Prostate gland (tissue), 2 donors: ENCODE measurements around the gene ARHGEF4. TPM values are rescaled to one million over a fixed set of nuclear protein-coding genes. Genes with fewer than 3 reads are reported as not detected.

ENCODE experiments used
- DNase-seq: peaks from one replicate; pipeline ENCODE4 v3.0.0-alpha.2; 2019; ENCODE audit warnings: low spot score
- H3K27ac ChIP-seq, 2 donors: fragments of 200-600 bp; sonication (generic); 2 replicates each; pipeline ENCODE4 v1.5.1; 2017 to 2019
- H3K27me3 ChIP-seq: fragments of 200-600 bp; sonication (generic); replicated peaks from 2 replicates; pipeline ENCODE4 v1.5.1; 2019; ENCODE audit not compliant: insufficient read depth
- H3K36me3 ChIP-seq, 2 donors: fragments of 200-600 bp; sonication (generic); 1 replicate in 1 of 2; 2 replicates in 1 of 2; pipeline versions ENCODE4 v1.5.1 to v1.8.1; 2017 to 2019
- H3K4me1 ChIP-seq: fragments of 200-600 bp; sonication (generic); replicated peaks from 2 replicates; pipeline ENCODE4 v1.5.1; 2019
- H3K4me3 ChIP-seq, 2 donors: fragments of 200-600 bp; sonication (generic); 2 replicates each; pipeline ENCODE4 v1.5.1; 2017 to 2019
- H3K9me3 ChIP-seq: fragments of 200-600 bp; sonication (generic); 2 replicates; pipeline ENCODE4 v1.5.1; 2017
- CTCF ChIP-seq, 4 experiments: fragments of 200-600 bp in 2 of 4; fragments of 450-650 bp in 2 of 4; sonication (generic) in 2 of 4; IDR thresholded peaks; 1 replicate in 3 of 4; 2 replicates in 1 of 4; pipeline ENCODE4 v1.5.1; 2016 to 2019; ENCODE audit warnings: antibody characterized with exemption in 4 of 4, mild to moderate bottlenecking in 2 of 4, moderate library complexity in 2 of 4
- POLR2A ChIP-seq: fragments of 450-650 bp; IDR thresholded peaks from one replicate; pipeline ENCODE4 v1.6.1; 2016; ENCODE audit warnings: antibody characterized with exemption, mild to moderate bottlenecking
- POLR2AphosphoS5 ChIP-seq: sonication (generic); formaldehyde crosslinking; IDR thresholded peaks from one replicate; pipeline ENCODE4 v1.6.1; 2017; ENCODE audit warnings: antibody characterized with exemption
- WGBS: methylation state at CpG from one replicate; pipeline ENCODE4 v1.1.5; 2018; 5-methylcytosine and 5-hydroxymethylcytosine counted together
- intact Hi-C: fragments of 100-400 bp; cut with DNase I; formaldehyde crosslinking; loops from one replicate; pipeline ENCODE4 v1.14.2; 2022
- total RNA-seq, 2 donors: library from RNA; depleted of rRNA; stranded (reverse); fragments of >200 nt; gene quantifications; one replicate each; pipeline ENCODE4 v1.1.0, GENCODE V29; 2016

ARHGEF4 gene
- total RNA-seq, 2 donors from 2014 or later = 9.6 to 56.0 TPM

- intact Hi-C loops = no loop called here
- no peaks in the 10 kb centered on the region for H3K27me3 ChIP-seq
- TF ChIP-seq POLR2A (no peak), CTCF (IDR thresholded peaks at IDR 0.05) (no peak)
- H3K4me3 ChIP-seq = peak overlapping the region; percentile 29 to 41
- H3K4me1 ChIP-seq = no peaks in the 10 kb centered on the region
- DNase-seq = no peak
- no peaks in the 10 kb centered on the region for H3K9me3 ChIP-seq
- WGBS = 28% methylated on average over 27 of the region's 65 CpGs
- no peaks in the 10 kb centered on the region for H3K36me3 ChIP-seq
- H3K27ac ChIP-seq = no peak overlapping the region
Observed at GRCh38 chr2:131035112-131035825, 198.6 kb downstream of the ARHGEF4 start.

GRCh38 chr2:131035826-131036231 lies 199.1 kb downstream of the ARHGEF4 start:
- H3K9me3 ChIP-seq = no peaks in the 10 kb centered on the region
- H3K4me1 ChIP-seq = no peaks in the 10 kb centered on the region
- TF ChIP-seq POLR2AphosphoS5 (no peak), CTCF (IDR thresholded peaks at IDR 0.05) (no peak), POLR2A (no peak)
- DNase-seq = no peak
- no peak overlapping the region for H3K27ac ChIP-seq
- H3K36me3 ChIP-seq = no peaks in the 10 kb centered on the region
- 51% methylated on average over 9 of the region's 10 CpGs for WGBS
- intact Hi-C loops = no loop called here
- peak overlapping the region in 1 of 2 donors; percentile 41 for H3K4me3 ChIP-seq
- H3K27me3 ChIP-seq = no peaks in the 10 kb centered on the region

GRCh38 chr2:131036269-131036668 lies 199.6 kb downstream of the ARHGEF4 start:
- H3K4me1 ChIP-seq = no peaks in the 10 kb centered on the region
- TF ChIP-seq POLR2AphosphoS5 (no peak), CTCF (IDR thresholded peaks at IDR 0.05) (no peak), POLR2A (no peak)
- H3K27me3 ChIP-seq = no peaks in the 10 kb centered on the region
- H3K9me3 ChIP-seq = no peaks in the 10 kb centered on the region
- H3K36me3 ChIP-seq = no peaks in the 10 kb centered on the region
- H3K27ac ChIP-seq = no peak overlapping the region
- 86% methylated on average over 6 of the region's 6 CpGs for WGBS
- intact Hi-C loops = no loop called here
- DNase-seq = no peak
- H3K4me3 ChIP-seq = no peak overlapping the region

GRCh38 chr2:131036696-131037397 lies 200.1 kb downstream of the ARHGEF4 start:
- Histone ChIP-seq H3K36me3 (no peaks in the 10 kb centered on the region), H3K9me3 (no peaks in the 10 kb centered on the region), H3K4me1 (no peaks in the 10 kb centered on the region), H3K4me3 (no peak overlapping the region), H3K27ac (no peak overlapping the region), H3K27me3 (no peaks in the 10 kb centered on the region)
- DNase-seq = no peak
- 89% methylated on average over 11 of the region's 11 CpGs for WGBS
- TF ChIP-seq CTCF (IDR thresholded peaks at IDR 0.05) = no peak
- TF ChIP-seq POLR2A = no peak
- TF ChIP-seq POLR2AphosphoS5 = no peak
- intact Hi-C loops = no loop called here
